ENCODE data around the gene MIPEP. TPM values are rescaled to one million over a fixed set of nuclear protein-coding genes. Genes with fewer than 3 reads are reported as not detected.
"Not testable (repeated sequence)": the region's sequence is repeated elsewhere in the genome, so short reads cannot be mapped to it uniquely, and the experiment has no call there.

The MIPEP gene
- total RNA-seq, 2 donors from 2014 or later: 7.5 to 9.2 TPM

DNA sequence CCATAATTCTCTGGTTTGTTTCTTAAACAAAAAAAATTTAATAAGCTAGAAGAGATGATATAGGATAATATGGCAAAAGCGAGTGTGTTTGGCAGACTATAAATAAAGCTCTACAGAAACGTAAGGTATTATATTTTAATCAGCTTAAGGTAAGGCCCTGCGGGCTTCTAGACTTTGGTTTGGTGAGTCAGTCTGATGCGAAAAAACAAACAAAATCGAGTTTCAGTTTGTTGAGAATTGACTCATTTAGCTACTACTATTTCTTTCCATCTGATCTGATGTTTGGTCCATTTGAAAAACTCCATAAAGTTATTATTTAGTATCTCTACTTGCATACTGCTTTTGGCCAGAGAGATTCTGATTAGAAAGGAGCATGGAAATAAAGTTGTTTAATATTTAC lies 138.0 kb downstream of the MIPEP start:
- Mint-ChIP-seq H3K27ac (peak overlapping the region; percentile 76), H3K27me3 (no peaks in the 10 kb centered on the region), H3K4me3 (no peak overlapping the region), H3K4me1 (peaks cover 23% of the 10 kb centered on the region), H3K36me3 (ENCODE audit: low read depth) (peaks cover 4% of the 10 kb centered on the region)
- no peak for ATAC-seq
- H3K9me3 ChIP-seq (ENCODE audit: control insufficient read depth, low read length, poor library complexity, severe bottlenecking): no peaks in the 10 kb centered on the region
- DNase-seq: no peak

DNA sequence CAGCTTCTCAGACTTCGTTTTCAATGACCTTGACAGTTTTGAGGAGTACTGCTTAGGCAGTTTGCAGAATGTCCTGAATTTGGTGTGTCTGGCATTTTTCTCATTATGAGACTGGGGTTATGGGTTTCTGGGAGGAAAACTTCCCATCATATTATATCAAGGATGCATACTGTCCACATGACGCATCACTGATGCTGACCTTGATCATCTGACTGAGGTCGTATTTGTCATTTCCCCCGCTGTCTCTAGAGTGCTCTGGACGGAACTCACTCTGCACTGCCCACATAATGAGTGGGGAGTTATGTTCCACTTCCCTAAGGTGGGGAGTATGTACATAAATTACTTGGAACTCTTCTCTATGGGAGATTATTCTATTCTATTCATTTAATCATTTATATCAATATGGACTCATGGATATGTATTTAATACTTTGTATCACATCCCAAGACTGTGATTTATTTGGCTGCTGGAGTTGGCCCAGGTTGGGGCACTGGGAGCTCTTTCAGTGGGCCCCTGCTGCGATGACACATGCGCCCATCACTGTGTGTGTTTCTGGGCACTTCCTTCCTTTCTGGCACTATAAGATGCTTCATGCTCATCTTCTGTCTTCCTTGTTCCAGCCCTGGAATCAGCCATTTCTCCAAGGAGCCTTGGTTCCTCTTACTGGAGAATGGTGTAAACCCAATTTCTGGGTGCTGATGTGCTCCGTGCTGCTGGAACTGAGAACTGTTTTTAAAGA lies 138.6 kb downstream of the MIPEP start:
- Mint-ChIP-seq H3K36me3 (ENCODE audit: low read depth) (peaks cover 4% of the 10 kb centered on the region), H3K4me3 (peak overlapping the region; percentile 57), H3K27ac (peak overlapping the region; percentile 76), H3K4me1 (peaks cover 23% of the 10 kb centered on the region), H3K27me3 (no peaks in the 10 kb centered on the region)
- DNase-seq (no peak), ATAC-seq (no peak)
- H3K9me3 ChIP-seq (ENCODE audit: control insufficient read depth, low read length, poor library complexity, severe bottlenecking): no peaks in the 10 kb centered on the region

DNA sequence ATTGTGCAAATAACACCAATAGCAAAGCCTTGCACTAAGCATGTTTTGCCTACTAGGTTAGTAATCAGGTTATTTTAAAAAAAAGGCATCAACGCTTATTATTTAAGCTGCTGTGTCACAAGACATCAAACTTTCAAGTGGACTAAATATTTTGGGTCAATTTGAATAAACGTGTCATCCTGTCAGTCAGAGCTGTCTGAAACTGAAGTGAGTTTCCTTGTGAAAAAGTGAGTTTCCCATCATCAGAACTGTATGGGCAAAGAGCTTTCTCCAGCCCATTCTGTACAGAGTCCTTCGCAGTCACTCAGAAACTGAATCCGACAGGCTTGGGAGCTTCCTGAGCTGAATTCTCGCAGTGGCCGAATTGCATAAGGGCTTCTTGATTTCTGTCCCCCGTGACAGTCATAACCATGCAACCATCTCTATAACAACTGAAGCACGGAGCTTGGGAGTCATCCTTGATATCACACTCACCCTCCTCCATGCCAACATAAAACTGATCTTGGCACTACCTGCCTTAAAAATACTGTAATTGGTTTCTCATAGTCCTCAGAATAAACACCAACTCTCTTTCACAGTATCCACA lies 139.8 kb downstream of the MIPEP start:
- peaks cover 20% of the 10 kb centered on the region for H3K4me1 Mint-ChIP-seq
- H3K27me3 Mint-ChIP-seq: no peaks in the 10 kb centered on the region
- DNase-seq (no peak), ATAC-seq (no peak)
- H3K36me3 Mint-ChIP-seq (ENCODE audit: low read depth): no peaks in the 10 kb centered on the region
- peak overlapping the region; percentile 76 for H3K27ac Mint-ChIP-seq
- H3K9me3 ChIP-seq (ENCODE audit: control insufficient read depth, low read length, poor library complexity, severe bottlenecking): no peaks in the 10 kb centered on the region
- no peak overlapping the region for H3K4me3 Mint-ChIP-seq

DNA sequence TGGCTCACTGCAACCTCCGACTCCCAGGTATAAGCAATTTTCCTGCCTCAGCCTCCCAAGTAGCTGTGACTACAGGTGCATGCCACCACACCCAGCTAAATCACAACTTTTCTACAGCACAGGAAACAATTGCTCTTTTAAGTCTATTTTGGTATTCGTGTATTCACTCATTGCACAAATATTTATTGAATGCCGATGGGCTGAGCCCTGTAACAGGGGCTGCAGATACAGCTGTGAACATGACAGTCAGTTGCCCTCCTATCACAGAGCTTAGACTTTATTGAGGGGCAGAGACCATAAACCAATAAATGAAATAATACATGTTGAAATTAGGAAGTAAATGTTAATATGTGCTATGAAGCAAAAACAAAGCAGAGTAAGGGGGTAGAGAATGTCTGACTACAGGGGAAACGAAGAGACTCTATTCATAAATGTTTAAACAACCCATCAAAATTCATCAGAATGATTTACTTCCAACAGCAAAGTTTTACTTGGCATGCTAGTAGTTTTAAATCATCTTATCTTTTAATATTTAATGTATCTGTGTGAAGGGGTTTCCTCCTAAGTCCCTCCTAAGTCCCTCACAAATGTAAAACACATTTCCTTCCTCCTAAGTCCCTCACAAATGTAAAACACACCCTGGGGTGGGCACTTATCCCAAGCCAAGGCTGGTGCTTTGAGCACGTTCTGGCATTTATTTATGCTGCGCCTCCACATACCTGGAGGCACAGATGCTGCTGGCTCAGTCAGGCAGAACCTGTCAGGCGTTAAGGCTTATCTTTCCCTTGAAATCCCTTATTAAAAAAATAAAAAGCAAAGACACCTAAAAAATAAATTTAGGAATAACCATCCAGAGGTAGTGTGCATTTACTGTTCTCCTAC lies 140.8 kb downstream of the MIPEP start:
- no peak overlapping the region for H3K27ac Mint-ChIP-seq
- DNase-seq (no peak), ATAC-seq (no peak)
- H3K9me3 ChIP-seq (ENCODE audit: control insufficient read depth, low read length, poor library complexity, severe bottlenecking): no peaks in the 10 kb centered on the region
- no peaks in the 10 kb centered on the region for H3K27me3 Mint-ChIP-seq
- H3K4me1 Mint-ChIP-seq: peaks cover 29% of the 10 kb centered on the region
- H3K36me3 Mint-ChIP-seq (ENCODE audit: low read depth): no peaks in the 10 kb centered on the region
- no peak overlapping the region for H3K4me3 Mint-ChIP-seq

DNA sequence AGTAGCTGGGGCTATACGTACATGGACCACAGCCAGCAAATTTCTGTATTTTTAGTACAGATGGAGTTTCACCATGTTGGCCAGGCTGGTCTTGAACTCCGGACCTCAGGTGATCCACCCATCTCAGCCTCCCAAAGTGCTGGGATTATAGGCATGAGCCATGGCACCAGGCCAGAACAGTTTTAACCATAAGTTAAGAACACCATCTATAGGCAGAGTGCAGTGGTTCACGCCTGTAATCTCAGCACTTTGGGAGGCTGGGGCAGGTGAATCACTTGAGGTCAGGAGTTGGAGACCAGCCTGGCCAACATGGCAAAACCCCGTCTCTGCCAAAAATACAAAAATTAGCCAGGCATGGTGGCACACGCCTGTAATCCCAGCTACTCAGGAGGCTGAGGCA lies 143.1 kb downstream of the MIPEP start:
- H3K9me3 ChIP-seq (ENCODE audit: control insufficient read depth, low read length, poor library complexity, severe bottlenecking); H3K27ac Mint-ChIP-seq; DNase-seq; H3K27me3 Mint-ChIP-seq; H3K4me3 Mint-ChIP-seq; ATAC-seq; H3K36me3 Mint-ChIP-seq (ENCODE audit: low read depth): not testable (repeated sequence)
- H3K4me1 Mint-ChIP-seq: peaks cover 25% of the 10 kb centered on the region

DNA sequence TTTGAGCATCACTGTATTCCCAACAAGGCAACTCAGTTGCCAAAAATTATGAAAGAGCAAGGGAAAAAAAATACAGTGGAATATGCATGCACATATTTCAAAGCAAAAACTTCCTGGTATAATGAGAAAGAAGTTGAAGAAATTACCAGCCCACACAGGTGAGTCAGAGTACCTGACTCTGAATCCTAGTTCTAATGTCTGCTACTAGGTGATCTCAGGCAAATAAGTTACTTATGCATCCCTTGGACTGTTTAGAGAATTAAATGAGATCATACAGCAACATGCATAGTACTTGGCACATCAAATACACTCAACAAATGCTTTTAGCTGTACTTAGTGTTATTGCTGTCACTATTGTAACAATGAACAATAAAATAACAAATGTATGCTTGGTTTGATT lies 144.9 kb downstream of the MIPEP start:
- ATAC-seq (no peak), DNase-seq (no peak)
- Mint-ChIP-seq H3K36me3 (ENCODE audit: low read depth) (no peaks in the 10 kb centered on the region), H3K27ac (no peak overlapping the region), H3K4me3 (peak overlapping the region; percentile 58), H3K27me3 (no peaks in the 10 kb centered on the region), H3K4me1 (peaks cover 23% of the 10 kb centered on the region)
- H3K9me3 ChIP-seq (ENCODE audit: control insufficient read depth, low read length, poor library complexity, severe bottlenecking): no peaks in the 10 kb centered on the region

DNA sequence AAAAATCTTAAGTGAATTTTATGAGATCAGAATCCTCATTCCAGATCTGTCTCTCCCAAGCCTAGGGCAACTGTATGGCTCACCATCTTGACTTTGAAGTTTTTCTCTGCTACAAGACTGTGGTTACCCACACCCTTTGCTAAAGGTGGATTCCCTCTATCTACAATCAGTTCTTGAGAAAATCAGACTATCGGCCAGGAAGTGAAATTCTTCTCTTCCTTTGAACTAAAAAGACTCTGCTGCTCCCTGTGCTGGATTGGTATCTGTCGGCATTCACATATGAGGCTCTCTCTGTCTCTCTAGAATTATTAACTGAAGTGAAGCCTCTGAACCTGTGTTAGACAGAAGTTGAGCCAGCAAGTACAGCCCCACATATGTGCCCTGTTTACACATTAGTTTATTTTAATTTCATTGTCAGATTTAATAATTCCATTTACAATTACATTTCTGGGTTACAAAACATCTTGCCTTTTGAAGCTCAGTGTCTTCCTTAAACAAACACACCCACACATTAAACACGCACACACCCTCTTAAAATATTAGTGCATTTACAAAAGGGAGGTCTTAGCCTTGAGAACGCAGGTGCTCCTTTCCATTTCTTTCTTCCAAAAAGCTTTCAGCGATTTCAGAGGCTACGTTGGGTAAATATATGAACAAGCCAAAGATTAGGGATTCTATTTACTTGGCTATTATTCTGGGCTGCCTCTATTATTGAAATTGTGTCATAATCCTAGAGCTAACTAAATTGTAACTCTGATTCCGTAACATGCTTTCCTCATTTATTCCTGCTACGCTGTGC lies 145.7 kb downstream of the MIPEP start:
- ATAC-seq: peak; percentile 98
- H3K27me3 Mint-ChIP-seq: no peaks in the 10 kb centered on the region
- H3K9me3 ChIP-seq (ENCODE audit: control insufficient read depth, low read length, poor library complexity, severe bottlenecking): no peaks in the 10 kb centered on the region
- peaks cover 23% of the 10 kb centered on the region for H3K4me1 Mint-ChIP-seq
- no peak for DNase-seq
- no peaks in the 10 kb centered on the region for H3K36me3 Mint-ChIP-seq (ENCODE audit: low read depth)
- H3K4me3 Mint-ChIP-seq: peak overlapping the region; percentile 58
- H3K27ac Mint-ChIP-seq: peak overlapping the region; percentile 61

DNA sequence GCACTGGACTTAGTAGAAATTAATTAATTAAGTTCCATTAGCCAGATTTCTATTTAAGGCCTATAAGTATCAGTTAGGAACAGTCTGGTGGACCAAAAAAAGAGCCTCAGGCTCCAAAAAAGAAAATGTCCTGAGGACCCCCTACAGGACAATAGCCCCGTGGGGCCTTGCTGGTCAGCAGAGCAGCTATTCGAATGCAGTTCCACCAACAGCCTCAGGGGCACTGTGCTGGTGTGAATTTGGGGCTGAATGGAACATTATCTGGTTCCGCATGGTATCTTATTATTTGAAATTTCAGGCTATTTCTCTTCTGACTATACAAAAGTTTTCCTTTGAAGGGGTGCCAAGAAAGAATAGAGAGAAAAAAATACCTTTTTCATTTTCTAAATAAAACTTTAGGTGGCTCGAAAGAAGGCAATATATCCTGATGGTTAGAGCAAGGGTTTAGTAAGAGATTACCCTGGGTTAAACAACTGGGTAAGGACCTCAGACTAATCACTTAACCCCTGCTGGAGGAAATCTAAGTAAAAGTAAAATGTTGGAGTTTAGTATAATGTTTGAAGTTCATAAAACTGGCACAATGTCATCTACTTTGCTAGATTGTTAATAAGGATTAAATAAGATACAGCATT lies 147.2 kb downstream of the MIPEP start:
- Mint-ChIP-seq H3K27me3 (no peaks in the 10 kb centered on the region), H3K27ac (no peak overlapping the region), H3K4me1 (peaks cover 21% of the 10 kb centered on the region), H3K36me3 (ENCODE audit: low read depth) (no peaks in the 10 kb centered on the region), H3K4me3 (no peak overlapping the region)
- DNase-seq (no peak), ATAC-seq (no peak)
- H3K9me3 ChIP-seq (ENCODE audit: control insufficient read depth, low read length, poor library complexity, severe bottlenecking): no peaks in the 10 kb centered on the region

DNA sequence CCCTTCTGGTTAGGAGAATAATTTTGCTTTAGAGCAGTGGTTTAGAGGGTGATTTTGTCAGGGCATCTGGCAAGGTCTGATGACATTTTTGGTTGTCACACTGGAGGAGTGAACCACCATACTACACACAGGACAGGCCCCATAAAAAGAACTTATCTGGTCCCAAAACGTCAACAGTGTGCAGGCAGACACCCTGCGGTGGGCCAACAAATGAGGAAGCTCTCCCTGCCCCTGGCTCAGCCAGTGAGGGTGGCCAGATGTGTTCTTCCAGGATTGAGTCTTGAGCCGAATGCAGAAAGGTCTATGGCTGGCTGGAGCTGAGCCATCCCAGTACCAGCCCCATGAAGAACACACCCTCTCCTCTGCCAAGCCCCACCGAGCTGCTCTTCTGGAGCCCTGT lies 149.2 kb downstream of the MIPEP start:
- peaks cover 24% of the 10 kb centered on the region for H3K4me1 Mint-ChIP-seq
- H3K27me3 Mint-ChIP-seq: no peaks in the 10 kb centered on the region
- no peaks in the 10 kb centered on the region for H3K9me3 ChIP-seq (ENCODE audit: control insufficient read depth, low read length, poor library complexity, severe bottlenecking)
- ATAC-seq (no peak), DNase-seq (no peak)
- H3K36me3 Mint-ChIP-seq (ENCODE audit: low read depth): no peaks in the 10 kb centered on the region
- H3K4me3 Mint-ChIP-seq: no peak overlapping the region
- H3K27ac Mint-ChIP-seq: no peak overlapping the region

DNA sequence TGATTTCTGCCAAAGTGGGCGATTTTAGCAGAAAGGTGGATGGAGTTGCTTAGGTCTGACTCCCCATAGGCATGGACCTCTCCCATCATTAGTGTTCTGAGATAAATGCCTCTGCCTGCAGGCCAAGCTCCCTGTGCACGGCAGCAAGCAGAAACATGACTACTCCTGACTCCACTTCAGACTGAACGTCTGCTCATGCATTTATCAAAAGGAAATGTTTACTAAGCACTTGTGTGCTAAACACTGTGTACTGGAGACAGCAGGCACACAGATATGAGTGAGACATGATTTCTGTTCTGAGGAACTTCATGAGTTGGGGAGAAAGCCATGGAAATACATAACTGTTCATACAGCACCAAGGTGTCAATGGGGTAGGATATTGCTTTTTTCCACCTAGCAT lies 149.6 kb downstream of the MIPEP start:
- H3K9me3 ChIP-seq (ENCODE audit: control insufficient read depth, low read length, poor library complexity, severe bottlenecking): no peaks in the 10 kb centered on the region
- Mint-ChIP-seq H3K27me3 (no peaks in the 10 kb centered on the region), H3K36me3 (ENCODE audit: low read depth) (no peaks in the 10 kb centered on the region), H3K27ac (no peak overlapping the region), H3K4me3 (no peak overlapping the region), H3K4me1 (peaks cover 24% of the 10 kb centered on the region)
- no peak for ATAC-seq
- DNase-seq: no peak

DNA sequence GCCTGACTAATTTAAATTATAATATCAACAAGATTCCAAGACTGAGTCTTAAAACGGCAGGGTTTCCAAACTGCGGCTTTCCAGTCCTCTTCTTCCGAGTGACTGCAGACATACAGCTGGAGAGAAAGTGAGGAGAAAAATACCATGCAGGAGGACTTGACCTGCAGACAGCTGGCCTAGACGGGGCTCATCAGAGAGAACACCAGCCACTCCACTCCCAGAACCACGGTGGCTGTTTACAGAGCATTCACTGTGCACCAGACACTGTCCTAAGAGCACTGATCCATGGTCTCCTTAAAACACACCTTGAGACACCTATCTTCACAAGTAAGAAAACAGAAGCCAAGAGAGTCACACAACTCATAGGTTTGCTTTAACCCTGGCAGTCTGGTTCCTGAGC lies 152.7 kb downstream of the MIPEP start:
- Mint-ChIP-seq H3K27ac (no peak overlapping the region), H3K36me3 (ENCODE audit: low read depth) (peaks cover 4% of the 10 kb centered on the region), H3K4me3 (no peak overlapping the region), H3K4me1 (peaks cover 6% of the 10 kb centered on the region), H3K27me3 (no peaks in the 10 kb centered on the region)
- no peak for ATAC-seq
- DNase-seq: no peak
- no peaks in the 10 kb centered on the region for H3K9me3 ChIP-seq (ENCODE audit: control insufficient read depth, low read length, poor library complexity, severe bottlenecking)

DNA sequence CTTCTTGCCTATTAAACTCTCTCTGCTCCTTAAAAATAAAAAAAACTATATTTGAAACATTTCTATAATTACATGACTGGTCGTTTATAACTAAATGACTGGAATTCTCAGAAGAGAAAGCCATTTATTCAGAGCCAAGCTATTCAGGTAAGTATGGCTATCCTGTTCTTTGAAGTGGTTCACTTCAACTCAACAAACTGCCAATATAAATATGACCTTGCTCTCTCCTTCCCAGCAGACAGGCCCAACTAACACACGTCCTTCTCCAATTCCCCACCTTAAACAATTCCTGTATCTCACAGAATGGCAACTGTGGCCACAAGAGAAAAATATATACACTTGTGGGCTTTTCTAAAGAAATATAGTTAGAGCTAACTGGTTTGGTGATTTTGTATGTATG lies 153.9 kb downstream of the MIPEP start:
- H3K4me1 Mint-ChIP-seq: peaks cover 6% of the 10 kb centered on the region
- no peak overlapping the region for H3K4me3 Mint-ChIP-seq
- H3K36me3 Mint-ChIP-seq (ENCODE audit: low read depth): peaks cover 4% of the 10 kb centered on the region
- no peak for DNase-seq
- no peaks in the 10 kb centered on the region for H3K9me3 ChIP-seq (ENCODE audit: control insufficient read depth, low read length, poor library complexity, severe bottlenecking)
- ATAC-seq: no peak
- no peak overlapping the region for H3K27ac Mint-ChIP-seq
- H3K27me3 Mint-ChIP-seq: no peaks in the 10 kb centered on the region

Measured in T-helper 17 cell (primary cell).